ENCODE data around the gene ZER1. TPM values are rescaled to one million over a fixed set of nuclear protein-coding genes. Genes with fewer than 3 reads are reported as not detected.

The ZER1 gene
- total RNA-seq, 4 donors from 2014 or later: 63.6 to 115 (median 105) TPM

GRCh38 chr9:128731691-128732090, 40.0 kb downstream of the ZER1 start:
- no peak for DNase-seq
- no peaks in the 10 kb centered on the region for H3K4me1 ChIP-seq
- peaks cover 5 to 42% of the 10 kb centered on the region in 2 donors for H3K36me3 ChIP-seq
- H3K4me3 ChIP-seq: no peak overlapping the region
- H3K27ac ChIP-seq: no peak overlapping the region
- TF ChIP-seq POLR2A (IDR thresholded peaks at IDR 0.05): no peak
- no peak for TF ChIP-seq CTCF (IDR thresholded peaks at IDR 0.05 in 4 of 5, conservative IDR thresholded peaks at IDR 0.05 in 1 of 5)
- intact Hi-C loops (cut with DNase I; ENCODE audit: low total_unique reads): loop anchor here (10.0 kb wide), 1 partner anchor 1097 kb away; no protein-coding TSS in a partner anchor
- no peaks in the 10 kb centered on the region for H3K27me3 ChIP-seq
- in situ Hi-C loops (cut with MboI; ENCODE audit: low sequenced_read_pairs in 4 of 4): no loop called here
- ATAC-seq: no peak
- H3K9me3 ChIP-seq: no peaks in the 10 kb centered on the region

- DNase-seq (no peak), ATAC-seq (no peak)
- H3K27me3 ChIP-seq: no peaks in the 10 kb centered on the region
- H3K36me3 ChIP-seq: peaks cover 5 to 42% of the 10 kb centered on the region in 2 donors
- TF ChIP-seq CTCF (IDR thresholded peaks at IDR 0.05 in 4 of 5, conservative IDR thresholded peaks at IDR 0.05 in 1 of 5) (no peak), POLR2A (IDR thresholded peaks at IDR 0.05) (no peak)
- intact Hi-C loops (cut with DNase I; ENCODE audit: low total_unique reads): loop anchor here (10.0 kb wide), 1 partner anchor 1096 kb away; no protein-coding TSS in a partner anchor
- no peaks in the 10 kb centered on the region for H3K4me1 ChIP-seq
- no peak overlapping the region for H3K27ac ChIP-seq
- H3K4me3 ChIP-seq: no peak overlapping the region
- no peaks in the 10 kb centered on the region for H3K9me3 ChIP-seq
- in situ Hi-C loops (cut with MboI; ENCODE audit: low sequenced_read_pairs in 4 of 4): no loop called here
These were observed 40.6 kb downstream of the ZER1 start for GRCh38 chr9:128731093-128731492.

- no peak for ATAC-seq
- H3K4me3 ChIP-seq: no peak overlapping the region
- TF ChIP-seq POLR2A (IDR thresholded peaks at IDR 0.05): no peak
- no peak for TF ChIP-seq CTCF (IDR thresholded peaks at IDR 0.05 in 4 of 5, conservative IDR thresholded peaks at IDR 0.05 in 1 of 5)
- no peaks in the 10 kb centered on the region for H3K9me3 ChIP-seq
- in situ Hi-C loops (cut with MboI; ENCODE audit: low sequenced_read_pairs in 4 of 4) (no loop called here), intact Hi-C loops (cut with DNase I; ENCODE audit: low total_unique reads) (loop anchor here (10.0 kb wide), 1 partner anchor 1095 kb away; no protein-coding TSS in a partner anchor)
- peaks cover 0 to 1% of the 10 kb centered on the region in 2 donors for H3K4me1 ChIP-seq
- H3K27ac ChIP-seq: no peak overlapping the region
- no peaks in the 10 kb centered on the region for H3K27me3 ChIP-seq
- no peak for DNase-seq
- H3K36me3 ChIP-seq: peaks cover 5 to 38% of the 10 kb centered on the region in 2 donors
These were observed 41.8 kb downstream of the ZER1 start for GRCh38 chr9:128729766-128730517.

- in situ Hi-C loops (cut with MboI; ENCODE audit: low sequenced_read_pairs in 4 of 4): no loop called here
- H3K4me1 ChIP-seq: peaks cover 0 to 8% of the 10 kb centered on the region in 2 donors
- no peaks in the 10 kb centered on the region for H3K9me3 ChIP-seq
- H3K27ac ChIP-seq: no peak overlapping the region
- peaks cover under 1 to 32% of the 10 kb centered on the region in 2 donors for H3K36me3 ChIP-seq
- H3K4me3 ChIP-seq: no peak overlapping the region
- no peak for DNase-seq
- ATAC-seq: no peak
- TF ChIP-seq CTCF (IDR thresholded peaks at IDR 0.05 in 4 of 5, conservative IDR thresholded peaks at IDR 0.05 in 1 of 5): no peak
- TF ChIP-seq POLR2A (IDR thresholded peaks at IDR 0.05): no peak
- intact Hi-C loops (cut with DNase I; ENCODE audit: low total_unique reads): no loop called here
- H3K27me3 ChIP-seq: no peaks in the 10 kb centered on the region
These were observed 42.4 kb downstream of the ZER1 start for GRCh38 chr9:128729302-128729701.

Measured in gastrocnemius medialis (tissue), 4 donors.